ENCODE results near the gene ACP7.

The ACP7 gene

GRCh38 chr19:39152066-39152465 lies 67.9 kb downstream of the ACP7 start:
- no peak for DNase-seq (ENCODE audit: low read depth)
- TF ChIP-seq, protein P1, sequence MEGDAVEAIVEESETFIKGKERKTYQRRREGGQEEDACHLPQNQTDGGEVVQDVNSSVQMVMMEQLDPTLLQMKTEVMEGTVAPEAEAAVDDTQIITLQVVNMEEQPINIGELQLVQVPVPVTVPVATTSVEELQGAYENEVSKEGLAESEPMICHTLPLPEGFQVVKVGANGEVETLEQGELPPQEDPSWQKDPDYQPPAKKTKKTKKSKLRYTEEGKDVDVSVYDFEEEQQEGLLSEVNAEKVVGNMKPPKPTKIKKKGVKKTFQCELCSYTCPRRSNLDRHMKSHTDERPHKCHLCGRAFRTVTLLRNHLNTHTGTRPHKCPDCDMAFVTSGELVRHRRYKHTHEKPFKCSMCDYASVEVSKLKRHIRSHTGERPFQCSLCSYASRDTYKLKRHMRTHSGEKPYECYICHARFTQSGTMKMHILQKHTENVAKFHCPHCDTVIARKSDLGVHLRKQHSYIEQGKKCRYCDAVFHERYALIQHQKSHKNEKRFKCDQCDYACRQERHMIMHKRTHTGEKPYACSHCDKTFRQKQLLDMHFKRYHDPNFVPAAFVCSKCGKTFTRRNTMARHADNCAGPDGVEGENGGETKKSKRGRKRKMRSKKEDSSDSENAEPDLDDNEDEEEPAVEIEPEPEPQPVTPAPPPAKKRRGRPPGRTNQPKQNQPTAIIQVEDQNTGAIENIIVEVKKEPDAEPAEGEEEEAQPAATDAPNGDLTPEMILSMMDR (conservative IDR thresholded peaks at IDR 0.05; ENCODE audit: low read depth, low read length): no peak
- H3K4me3 ChIP-seq (ENCODE audit: low read length): no peak overlapping the region

- TF ChIP-seq, protein P1 (conservative IDR thresholded peaks at IDR 0.05; ENCODE audit: low read depth, low read length): no peak
- DNase-seq (ENCODE audit: low read depth): no peak
Observed at GRCh38 chr19:39154100-39154628, 70.0 kb downstream of the ACP7 start.

GRCh38 chr19:39154629-39155100 lies 70.5 kb downstream of the ACP7 start:
- no peak for DNase-seq (ENCODE audit: low read depth)
- H3K4me3 ChIP-seq (ENCODE audit: low read length): no peak overlapping the region
- TF ChIP-seq, protein P1 (conservative IDR thresholded peaks at IDR 0.05; ENCODE audit: low read depth, low read length): peak; percentile 6

More at GRCh38 chr19:39154100-39154628, 70.0 kb downstream of the ACP7 start:
- no peak overlapping the region for H3K4me3 ChIP-seq (ENCODE audit: low read length)

- no peak for DNase-seq (ENCODE audit: low read depth)
- TF ChIP-seq, protein P1 (conservative IDR thresholded peaks at IDR 0.05; ENCODE audit: low read depth, low read length): no peak
- no peak overlapping the region for H3K4me3 ChIP-seq (ENCODE audit: low read length)
Observed at GRCh38 chr19:39155114-39155700, 71.0 kb downstream of the ACP7 start.

GRCh38 chr19:39155741-39156140 lies 71.6 kb downstream of the ACP7 start:
- TF ChIP-seq, protein P1 (conservative IDR thresholded peaks at IDR 0.05; ENCODE audit: low read depth, low read length): no peak
- no peak overlapping the region for H3K4me3 ChIP-seq (ENCODE audit: low read length)
- no peak for DNase-seq (ENCODE audit: low read depth)

- TF ChIP-seq, protein P1 (conservative IDR thresholded peaks at IDR 0.05; ENCODE audit: low read depth, low read length): no peak
- H3K4me3 ChIP-seq (ENCODE audit: low read length): peak overlapping the region; percentile 41
- no peak for DNase-seq (ENCODE audit: low read depth)
Observed at GRCh38 chr19:39156326-39157230, 72.4 kb downstream of the ACP7 start.

All from retinal pigment epithelial cell (primary cell).